GM23248 (cell line): ENCODE results near the gene ERVH48-1.

Source experiments
- EZH2 ChIP-seq: fragments of 200-600 bp; sonication (generic); IDR thresholded peaks from 2 replicates; pipeline ENCODE4 v1.6.1; 2018; ENCODE audit warnings: antibody characterized with exemption, mild to moderate bottlenecking; ENCODE audit not compliant: insufficient read depth, poor library complexity, severe bottlenecking
- EZH2phosphoT487 ChIP-seq: fragments of 200-600 bp; sonication (generic); IDR thresholded peaks from 2 replicates; pipeline ENCODE4 v1.6.1; 2018; ENCODE audit warnings: antibody characterized with exemption, moderate library complexity, mild to moderate bottlenecking, low read depth; ENCODE audit not compliant: insufficient read depth

GRCh38 chr21:42929969-42930368, 4.5 kb upstream of the ERVH48-1 start:
- no peak for TF ChIP-seq EZH2
- no peak for TF ChIP-seq EZH2phosphoT487
